Naive thymus-derived CD4-positive, alpha-beta T cell (primary cell): ENCODE data around the gene ZNF672. TPM values are rescaled to one million over a fixed set of nuclear protein-coding genes. Genes with fewer than 3 reads are reported as not detected.
"Not testable (repeated sequence)": the region's sequence is repeated elsewhere in the genome, so short reads cannot be mapped to it uniquely, and the experiment has no call there.

Experiments
- ATAC-seq: fragments of 150-1000 bp; cut with Tn5 transposase; 2 replicates; pipeline ENCODE4 v1.10.0; 2021; ENCODE audit warnings: mild to moderate bottlenecking, moderate library complexity
- CTCF ChIA-PET: fragments of 350-600 bp; sonication (Branson Sonifier 250); formaldehyde crosslinking; loops from one replicate; lab custom pipeline; 2021; ENCODE audit warnings: antibody characterized with exemption; lab: Charles Lee
- POLR2A ChIA-PET: fragments of 350-600 bp; sonication (Branson Sonifier 250); formaldehyde crosslinking; loops from one replicate; lab custom pipeline; 2021; ENCODE audit warnings: antibody characterized with exemption, inconsistent platforms; lab: Charles Lee
- DNase-seq, 9 donors: peaks; one replicate each; pipeline versions ENCODE4 v3.0.0 to v3.0.0-alpha.2; 2020 to 2022; ENCODE audit warnings: mixed read lengths in 1 of 9
- H3K27ac ChIP-seq: one replicate; pipeline ENCODE4 v1.7.0; 2013; ENCODE audit warnings: mild to moderate bottlenecking, low read depth, low read length, moderate library complexity
- H3K27me3 ChIP-seq, 2 donors: one replicate each; pipeline ENCODE4 v1.7.0; 2013; ENCODE audit warnings: low read length in 2 of 2, mild to moderate bottlenecking in 2 of 2, moderate library complexity in 2 of 2; ENCODE audit not compliant: control insufficient read depth in 2 of 2, insufficient read depth in 2 of 2
- H3K36me3 ChIP-seq, 3 experiments: 1 replicate in 2 of 3; 2 replicates in 1 of 3; pipeline ENCODE4 v1.7.0; 2013; ENCODE audit warnings: low read length in 3 of 3, mild to moderate bottlenecking in 3 of 3, moderate library complexity in 1 of 3; ENCODE audit not compliant: insufficient read depth in 3 of 3, control insufficient read depth in 2 of 3
- H3K4me1 ChIP-seq, 2 donors: one replicate each; pipeline ENCODE4 v1.7.0; 2013; ENCODE audit warnings: low read length in 2 of 2, mild to moderate bottlenecking in 2 of 2, moderate library complexity in 1 of 2; ENCODE audit not compliant: control insufficient read depth in 2 of 2, insufficient read depth in 2 of 2
- H3K4me3 ChIP-seq: 2 replicates; pipeline ENCODE4 v1.7.0; 2013; ENCODE audit warnings: mild to moderate bottlenecking, low read length
- H3K9me3 ChIP-seq, 3 experiments: 1 replicate in 2 of 3; 2 replicates in 1 of 3; pipeline ENCODE4 v1.7.0; 2013; ENCODE audit warnings: low read length in 3 of 3; ENCODE audit not compliant: control insufficient read depth in 2 of 3
- H3K27ac Mint-ChIP-seq, 9 donors: one replicate each; pipeline ENCODE4 v1.8.0; 2020 to 2022; ENCODE audit warnings: mixed read lengths in 9 of 9, mild to moderate bottlenecking in 8 of 9, moderate library complexity in 5 of 9, inconsistent platforms in 2 of 9
- H3K27me3 Mint-ChIP-seq, 5 donors: one replicate each; pipeline ENCODE4 v1.8.0; 2021 to 2022; ENCODE audit warnings: mixed read lengths in 5 of 5, mild to moderate bottlenecking in 1 of 5
- H3K36me3 Mint-ChIP-seq, 5 donors: one replicate each; pipeline ENCODE4 v1.8.0; 2020 to 2022; ENCODE audit warnings: mixed read lengths in 5 of 5, mild to moderate bottlenecking in 3 of 5, inconsistent platforms in 1 of 5
- H3K4me1 Mint-ChIP-seq, 7 donors: one replicate each; pipeline ENCODE4 v1.8.0; 2020 to 2022; ENCODE audit warnings: mixed read lengths in 7 of 7, mild to moderate bottlenecking in 3 of 7, inconsistent platforms in 1 of 7
- H3K4me3 Mint-ChIP-seq, 10 donors: one replicate each; pipeline ENCODE4 v1.8.0; 2020 to 2022; ENCODE audit warnings: mild to moderate bottlenecking in 10 of 10, mixed read lengths in 10 of 10, moderate library complexity in 6 of 10, inconsistent platforms in 2 of 10
- H3K9me3 Mint-ChIP-seq, 11 donors: one replicate each; pipeline ENCODE4 v1.8.0; 2020 to 2022; ENCODE audit warnings: mixed read lengths in 11 of 11, mild to moderate bottlenecking in 4 of 11, inconsistent platforms in 1 of 11, moderate library complexity in 1 of 11
- intact Hi-C, 2 donors: fragments of 100-400 bp; cut with micrococcal nuclease; formaldehyde crosslinking; loops; one replicate each; pipeline ENCODE4 v1.15.1; 2023
- polyA plus RNA-seq, 2 donors: library from polyadenylated mRNA; unstranded; fragments of 300-500 nt; fragmentation: Illumina TruSeq; gene quantifications; one replicate each; pipeline ENCODE4 v1.2.3, GENCODE V29; 2021
- total RNA-seq, 6 experiments: library from RNA in 5 of 6; stranded (reverse) in 5 of 6; gene quantifications; 1 replicate in 5 of 6; 2 replicates in 1 of 6; pipeline ENCODE4 v1.2.3 and lab custom pipeline; 2021 to 2026

ZNF672 gene
- total and polyA plus RNA-seq, 7 experiments from 2014 or later, result 16.6 to 49.8 (median 35.3) TPM

GRCh38 chr1:248884632-248885295 is 46.7 kb downstream of the ZNF672 start:
- ChIA-PET CTCF (no interaction called here), POLR2A (interaction anchor here (1.2 kb wide), 1 partner anchor 21 kb away, joined by 3 read pairs; no protein-coding TSS in a partner anchor)
- H3K9me3 ChIP-seq, result no peaks in the 10 kb centered on the region
- no peak overlapping the region for H3K27ac Mint-ChIP-seq
- intact Hi-C loops, result no loop called here
- H3K36me3 ChIP-seq, result no peaks in the 10 kb centered on the region
- H3K27me3 ChIP-seq, result no peaks in the 10 kb centered on the region
- no peak overlapping the region for H3K27ac ChIP-seq
- no peaks in the 10 kb centered on the region for H3K4me1 Mint-ChIP-seq
- H3K9me3 Mint-ChIP-seq, result no peaks in the 10 kb centered on the region
- ATAC-seq, result no peak
- no peak overlapping the region for H3K4me3 ChIP-seq
- no peaks in the 10 kb centered on the region for H3K36me3 Mint-ChIP-seq
- H3K4me1 ChIP-seq, result no peaks in the 10 kb centered on the region
- no peak for DNase-seq
- H3K4me3 Mint-ChIP-seq, result no peak overlapping the region
- peaks cover 0 to 32% (median 0%) of the 10 kb centered on the region in 5 donors for H3K27me3 Mint-ChIP-seq

GRCh38 chr1:248885646-248886045 is 47.6 kb downstream of the ZNF672 start:
- H3K27me3 Mint-ChIP-seq, result peaks cover 0 to 27% (median 5%) of the 10 kb centered on the region in 5 donors
- H3K27ac Mint-ChIP-seq, result no peak overlapping the region
- Histone ChIP-seq H3K4me3 (no peak overlapping the region), H3K27ac (no peak overlapping the region), H3K36me3 (no peaks in the 10 kb centered on the region), H3K9me3 (no peaks in the 10 kb centered on the region), H3K4me1 (no peaks in the 10 kb centered on the region), H3K27me3 (peaks cover 0 to 4% of the 10 kb centered on the region in 2 donors)
- no peaks in the 10 kb centered on the region for H3K9me3 Mint-ChIP-seq
- intact Hi-C loops, result no loop called here
- POLR2A ChIA-PET, result interaction anchor here (0.6 to 1.2 kb wide), 3 partner anchors 14 to 20 kb away, joined by 3 read pairs; no protein-coding TSS in a partner anchor
- CTCF ChIA-PET, result no interaction called here
- H3K36me3 Mint-ChIP-seq, result no peaks in the 10 kb centered on the region
- ATAC-seq (no peak), DNase-seq (no peak)
- H3K4me1 Mint-ChIP-seq, result no peaks in the 10 kb centered on the region
- H3K4me3 Mint-ChIP-seq, result no peak overlapping the region

GRCh38 chr1:248886237-248886895 is 48.3 kb downstream of the ZNF672 start:
- peaks cover 0 to 29% (median 10%) of the 10 kb centered on the region in 5 donors for H3K27me3 Mint-ChIP-seq
- ChIA-PET CTCF (no interaction called here), POLR2A (interaction anchor here (0.6 to 1.3 kb wide), 4 partner anchors 9 to 60 kb away, joined by 3 to 6 read pairs (median 4); no protein-coding TSS in a partner anchor)
- H3K9me3 Mint-ChIP-seq, result no peaks in the 10 kb centered on the region
- peaks cover 0 to 4% of the 10 kb centered on the region in 2 donors for H3K27me3 ChIP-seq
- no peaks in the 10 kb centered on the region for H3K4me1 ChIP-seq
- ATAC-seq (no peak), DNase-seq (no peak)
- H3K36me3 ChIP-seq, result no peaks in the 10 kb centered on the region
- H3K4me3 ChIP-seq, result no peak overlapping the region
- no peak overlapping the region for H3K27ac ChIP-seq
- H3K9me3 ChIP-seq, result no peaks in the 10 kb centered on the region
- intact Hi-C loops, result no loop called here
- H3K27ac Mint-ChIP-seq, result peak overlapping the region in 2 of 9 donors; percentile 21 to 33
- H3K4me3 Mint-ChIP-seq, result no peak overlapping the region
- H3K36me3 Mint-ChIP-seq, result peaks cover 0 to 3% (median 0%) of the 10 kb centered on the region in 5 donors
- H3K4me1 Mint-ChIP-seq, result no peaks in the 10 kb centered on the region

- H3K9me3 Mint-ChIP-seq, H3K27me3 ChIP-seq, H3K27ac Mint-ChIP-seq, H3K4me3 ChIP-seq, H3K4me1 ChIP-seq, H3K27ac ChIP-seq, POLR2A ChIA-PET, H3K9me3 ChIP-seq, intact Hi-C loops, DNase-seq, H3K36me3 Mint-ChIP-seq, H3K36me3 ChIP-seq, ATAC-seq, H3K4me3 Mint-ChIP-seq, H3K4me1 Mint-ChIP-seq, CTCF ChIA-PET: not testable (repeated sequence)
- H3K27me3 Mint-ChIP-seq, result peaks cover 0 to 47% (median 17%) of the 10 kb centered on the region in 5 donors
These were observed 51.9 kb downstream of the ZNF672 start for GRCh38 chr1:248889914-248890243.

- H3K36me3 Mint-ChIP-seq, result peaks cover 0 to 3% (median 0%) of the 10 kb centered on the region in 5 donors
- POLR2A ChIA-PET, result interaction anchor here (0.6 kb wide), 1 partner anchor 17 kb away, joined by 3 read pairs; no protein-coding TSS in a partner anchor
- no peaks in the 10 kb centered on the region for H3K9me3 Mint-ChIP-seq
- no peak overlapping the region for H3K4me3 Mint-ChIP-seq
- intact Hi-C loops, result no loop called here
- no peaks in the 10 kb centered on the region for H3K9me3 ChIP-seq
- H3K4me1 ChIP-seq, result no peaks in the 10 kb centered on the region
- H3K27me3 ChIP-seq, result peaks cover 0 to 4% of the 10 kb centered on the region in 2 donors
- peak overlapping the region in 1 of 9 donors; percentile 28 for H3K27ac Mint-ChIP-seq
- DNase-seq, result no peak
- H3K4me3 ChIP-seq, result no peak overlapping the region
- no peak overlapping the region for H3K27ac ChIP-seq
- peaks cover 0 to 43% (median 19%) of the 10 kb centered on the region in 5 donors for H3K27me3 Mint-ChIP-seq
- no peaks in the 10 kb centered on the region for H3K36me3 ChIP-seq
- CTCF ChIA-PET, result no interaction called here
- no peak for ATAC-seq
- peaks cover 0 to 3% (median 0%) of the 10 kb centered on the region in 7 donors for H3K4me1 Mint-ChIP-seq
These were observed 52.8 kb downstream of the ZNF672 start for GRCh38 chr1:248890549-248891498.

GRCh38 chr1:248891758-248892157 is 53.7 kb downstream of the ZNF672 start:
- Mint-ChIP-seq H3K4me1 (peaks cover 0 to 3% (median 0%) of the 10 kb centered on the region in 7 donors), H3K36me3 (peaks cover 0 to 3% (median 0%) of the 10 kb centered on the region in 5 donors), H3K4me3 (no peak overlapping the region), H3K9me3 (no peaks in the 10 kb centered on the region), H3K27me3 (peaks cover 5 to 41% (median 24%) of the 10 kb centered on the region in 5 donors), H3K27ac (no peak overlapping the region)
- Histone ChIP-seq H3K27me3 (peaks cover 0 to 4% of the 10 kb centered on the region in 2 donors), H3K27ac (no peak overlapping the region), H3K4me3 (no peak overlapping the region), H3K4me1 (no peaks in the 10 kb centered on the region), H3K9me3 (no peaks in the 10 kb centered on the region), H3K36me3 (no peaks in the 10 kb centered on the region)
- intact Hi-C loops, result no loop called here
- ChIA-PET CTCF (no interaction called here), POLR2A (no interaction called here)
- DNase-seq (no peak), ATAC-seq (no peak)
